Measurements from ENCODE around the gene LHX4.
A peak's percentile ranks its signal among the peaks of the same experiment; 100 is the strongest.

LHX4 gene

DNA sequence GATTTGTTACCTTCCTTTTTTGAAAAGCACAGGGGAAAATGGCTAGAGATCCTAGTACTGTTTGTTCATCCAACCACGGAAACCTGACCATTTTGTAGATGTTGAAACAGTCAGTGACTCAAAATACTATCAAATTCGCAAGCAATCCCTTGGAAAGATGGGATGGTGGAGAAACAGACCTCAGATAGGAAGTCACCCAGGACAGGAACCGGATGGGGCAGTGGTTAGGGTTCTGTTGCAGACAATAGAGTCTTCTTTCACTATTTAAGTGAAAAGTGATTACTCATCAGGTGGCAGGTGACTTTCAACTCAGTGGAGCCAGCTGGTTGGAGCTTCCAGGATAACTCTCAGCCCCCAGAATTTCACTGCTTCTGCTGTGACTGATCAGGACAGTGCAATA is 17.0 kb downstream of the LHX4 start:
- no peak for DNase-seq

DNA sequence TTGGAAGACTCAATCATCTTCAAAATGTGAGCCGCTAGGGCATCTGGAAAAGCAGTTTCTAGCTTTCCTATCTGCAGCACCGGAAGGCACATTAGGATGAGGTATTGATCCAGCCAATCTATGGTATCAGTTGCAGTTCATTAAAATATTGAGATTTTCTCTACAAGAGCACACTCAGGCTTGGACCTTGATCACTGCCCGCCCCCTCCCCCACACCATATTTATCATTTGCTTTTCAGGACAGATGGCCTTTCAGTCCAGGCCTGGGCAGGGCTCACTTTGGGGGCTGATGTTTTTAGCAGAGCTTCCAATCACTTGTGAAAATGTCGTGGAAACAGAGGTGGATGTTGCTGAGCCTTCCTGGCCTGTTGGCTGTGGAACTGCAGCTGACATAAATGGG is 17.5 kb downstream of the LHX4 start:
- no peak for DNase-seq

DNA sequence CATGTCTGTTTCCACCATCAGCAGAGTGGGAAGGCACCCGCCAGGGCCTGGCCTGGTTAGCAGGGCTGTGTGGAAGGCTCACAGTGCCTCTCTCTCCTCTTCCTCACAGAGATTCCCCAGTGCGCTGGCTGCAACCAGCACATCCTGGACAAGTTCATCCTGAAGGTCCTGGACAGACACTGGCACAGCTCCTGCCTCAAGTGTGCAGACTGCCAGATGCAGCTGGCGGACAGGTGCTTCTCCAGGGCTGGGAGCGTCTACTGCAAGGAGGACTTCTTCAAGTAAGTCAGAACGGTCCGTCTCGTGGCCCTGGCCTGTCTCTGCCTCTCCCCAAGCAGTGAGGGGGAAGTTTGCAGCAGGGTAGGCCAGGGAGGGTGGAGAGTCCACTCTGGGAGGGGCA is 18.1 kb downstream of the LHX4 start:
- no peak for DNase-seq

DNA sequence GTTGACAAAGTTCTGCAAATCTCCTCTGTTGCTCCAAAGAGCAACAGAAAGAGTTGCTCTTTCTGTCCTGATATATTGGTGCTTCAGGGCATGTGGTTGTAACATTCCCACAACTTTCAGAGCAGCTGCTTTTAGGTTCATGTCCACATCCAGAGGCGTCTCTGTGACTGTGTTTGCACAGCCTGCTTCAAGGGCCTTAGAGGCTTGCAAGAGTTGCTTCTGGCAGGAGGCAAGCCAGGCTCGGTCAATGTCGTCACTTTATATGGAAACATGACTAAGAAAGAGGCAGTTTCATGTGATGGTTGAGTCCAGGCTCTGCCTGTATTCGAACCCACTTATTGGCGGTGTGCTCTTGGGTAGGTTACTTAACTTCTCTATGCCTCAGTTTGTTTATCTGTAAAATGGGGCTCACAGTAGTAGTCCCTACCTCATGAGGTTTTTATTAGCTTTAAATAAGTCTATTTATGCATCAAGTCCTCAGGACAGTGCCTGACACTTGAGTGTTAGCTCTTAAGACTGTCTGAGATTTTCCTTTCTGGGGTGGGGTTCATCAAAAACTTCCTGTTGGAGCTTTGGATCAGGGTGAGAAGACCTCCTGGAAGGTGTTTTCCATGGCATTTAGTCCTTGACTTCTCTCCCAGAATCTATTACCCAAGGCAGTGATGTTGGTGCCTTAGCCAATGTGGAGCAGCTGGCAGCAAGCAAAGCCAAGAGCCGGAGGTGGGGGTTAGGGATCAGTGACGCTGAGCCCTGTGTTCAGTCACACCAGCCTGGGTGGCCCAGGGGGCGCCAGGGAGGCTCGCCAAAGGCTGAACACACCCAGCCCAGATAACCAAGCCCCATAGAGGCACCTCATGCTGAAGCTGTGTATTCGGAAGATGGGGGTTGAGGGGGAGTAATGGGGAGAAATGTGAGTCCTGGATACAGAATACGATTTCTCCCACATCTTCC is 18.9 kb downstream of the LHX4 start:
- DNase-seq: peak; percentile 61

DNA sequence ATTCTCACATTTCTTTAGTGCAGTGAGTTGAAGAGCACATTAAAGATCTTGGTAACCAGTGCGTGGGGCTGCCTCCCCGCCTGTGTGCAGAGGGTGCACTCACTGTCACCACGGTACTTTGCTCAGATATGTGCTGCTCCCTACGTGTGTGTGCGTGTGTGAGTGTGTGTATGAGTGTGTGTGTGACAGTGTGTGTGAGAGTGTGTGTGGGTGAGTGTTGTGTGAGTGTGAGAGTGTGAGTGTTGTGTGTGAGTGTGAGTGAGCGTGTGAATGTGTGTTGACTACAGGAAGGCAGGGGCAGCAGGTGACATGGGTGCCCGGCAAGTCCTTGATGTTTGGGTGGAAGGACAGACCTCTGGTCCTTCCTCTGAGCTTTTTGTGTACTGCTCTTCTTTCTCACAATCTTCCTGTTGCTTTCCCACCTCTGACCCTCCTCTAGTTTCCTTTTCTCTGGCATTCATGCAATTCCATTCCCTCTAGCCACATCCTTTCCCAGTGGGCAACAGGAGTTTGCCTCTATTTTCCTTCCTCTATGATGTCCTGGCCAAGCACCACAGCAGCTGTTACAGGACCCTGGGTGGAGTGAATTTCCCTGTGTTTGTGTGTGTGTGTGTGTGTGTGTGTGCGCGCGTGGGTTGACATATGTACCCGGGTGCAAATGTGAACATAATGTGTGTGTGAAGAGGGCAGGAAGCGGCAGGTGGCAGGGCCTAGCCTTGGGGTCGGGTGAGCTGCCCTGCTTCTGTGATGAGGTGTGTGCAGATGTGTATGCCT is 19.8 kb downstream of the LHX4 start:
- DNase-seq: no peak

DNA sequence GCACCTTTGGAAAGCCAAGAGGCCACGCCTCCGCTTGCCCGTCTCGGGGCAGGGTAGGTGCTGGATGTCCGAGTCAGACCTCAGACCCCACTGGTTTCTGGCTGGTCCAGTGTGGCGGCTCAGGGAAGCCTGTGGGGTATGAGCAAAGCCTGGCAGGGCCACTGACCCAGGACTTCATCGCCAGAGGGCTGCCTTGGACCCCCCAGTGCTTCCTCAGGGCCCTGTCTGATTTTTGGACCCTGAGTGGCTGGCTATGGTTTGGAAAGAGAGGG is 20.4 kb downstream of the LHX4 start:
- no peak for DNase-seq

DNA sequence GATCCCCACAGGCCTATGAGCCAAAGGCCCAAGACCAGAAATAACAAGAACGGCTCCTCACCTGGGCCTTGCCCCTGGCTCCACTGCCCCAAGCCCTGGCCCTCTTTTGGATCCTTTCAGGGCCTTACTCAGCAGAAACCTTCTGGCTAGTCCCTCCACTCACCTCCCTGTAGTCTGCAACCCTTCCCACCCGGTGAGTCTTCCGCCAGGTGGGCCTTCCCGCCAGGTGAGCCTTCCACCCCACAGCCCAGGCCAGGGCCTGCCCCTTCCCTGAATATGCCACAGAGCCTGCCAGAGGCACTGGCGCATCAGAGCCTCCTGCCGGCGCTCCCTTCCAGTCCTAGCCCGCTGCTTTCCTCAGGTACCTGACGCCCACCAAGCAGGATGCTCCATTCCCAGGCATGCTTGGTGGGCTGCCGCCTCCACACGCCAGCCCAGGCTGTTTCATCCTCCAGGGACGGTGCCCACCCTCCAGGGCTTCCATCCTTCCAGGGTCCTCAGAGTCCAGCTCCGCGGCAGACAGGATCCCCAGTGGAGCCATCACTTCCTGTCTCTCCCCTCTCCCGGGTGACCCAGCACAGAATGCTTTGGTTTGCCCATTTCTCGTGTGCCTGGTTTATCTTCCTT is 20.9 kb downstream of the LHX4 start:
- DNase-seq: no peak

DNA sequence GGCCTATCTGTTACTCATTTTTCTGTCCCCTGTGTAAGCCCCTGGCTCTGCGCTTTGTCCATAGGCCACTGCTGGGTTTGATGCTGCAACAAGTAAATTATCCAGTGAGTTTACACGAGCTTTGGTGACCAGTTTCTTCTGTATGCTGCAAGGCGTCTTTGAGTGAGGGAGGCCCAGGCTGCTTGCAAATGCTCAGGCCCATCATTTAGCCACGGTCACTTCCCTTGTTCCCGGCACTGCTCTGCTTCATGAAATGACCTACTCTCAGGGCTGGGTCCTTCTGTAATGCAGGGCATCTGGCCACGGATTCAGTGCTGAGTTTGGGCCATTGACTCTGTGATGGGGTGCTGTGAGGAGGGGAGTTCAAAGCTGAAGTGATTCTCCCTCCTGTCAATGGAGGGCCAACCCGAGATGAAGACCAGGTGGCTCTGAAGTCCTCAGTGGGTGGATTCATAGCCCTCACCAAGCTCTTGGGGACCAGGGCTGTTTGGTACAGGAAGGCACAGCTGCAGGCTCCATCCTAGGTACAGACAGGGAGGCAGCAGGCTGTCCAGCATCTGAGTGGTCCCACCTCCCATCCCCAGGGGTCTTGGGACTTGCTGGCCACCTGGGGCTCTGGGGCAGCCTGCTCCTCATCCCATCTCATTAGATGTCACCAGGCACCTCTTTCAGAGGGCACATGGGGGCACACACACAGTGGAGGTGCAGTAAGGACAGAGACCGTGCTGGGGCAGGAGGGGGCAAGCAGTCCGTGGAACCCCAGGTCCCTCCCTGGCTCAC is 21.7 kb downstream of the LHX4 start:
- no peak for DNase-seq

DNA sequence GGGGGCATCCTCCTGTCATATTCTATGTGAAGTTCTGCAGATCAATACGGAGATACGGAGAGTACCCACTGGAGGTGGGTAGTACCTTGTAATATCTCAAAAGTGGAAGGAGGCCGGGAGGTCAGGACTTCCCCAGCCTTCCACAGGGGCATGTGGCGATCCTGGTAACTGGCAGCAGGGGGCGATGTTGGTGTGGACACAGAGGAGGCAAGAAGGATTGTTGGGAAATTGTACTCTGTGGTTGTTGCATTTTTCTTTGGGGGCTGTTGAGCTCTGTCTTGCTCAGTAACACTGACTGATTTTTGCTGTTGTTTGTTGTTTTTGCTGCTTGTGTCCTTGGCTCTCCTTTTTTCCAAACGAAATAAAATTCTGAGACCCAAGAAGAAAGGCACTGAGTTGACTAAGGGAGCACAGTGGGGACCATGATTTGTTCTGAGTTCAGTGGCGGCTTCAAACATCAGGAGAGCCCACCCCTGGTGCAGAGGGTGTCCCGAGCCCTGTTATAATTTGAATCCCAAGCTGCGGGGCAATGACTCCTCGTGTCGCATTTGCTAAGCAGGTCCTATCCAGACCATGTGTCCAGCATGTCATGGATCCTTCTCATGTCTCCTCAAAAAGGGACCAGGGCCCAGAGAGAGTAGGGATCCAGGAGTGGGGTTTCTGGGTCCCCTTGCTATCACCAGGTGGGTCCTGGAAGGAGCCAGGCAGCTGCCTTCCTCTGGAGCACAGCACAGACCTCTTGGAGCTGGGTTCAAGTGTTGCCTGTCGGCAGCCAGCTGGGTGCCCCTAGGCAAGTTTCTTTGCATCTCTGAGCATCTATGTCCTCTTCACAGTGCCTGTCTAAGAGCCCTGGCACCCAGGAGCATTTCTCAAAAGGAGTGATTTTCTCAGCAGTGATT is 22.8 kb downstream of the LHX4 start:
- DNase-seq: peak; percentile 12

DNA sequence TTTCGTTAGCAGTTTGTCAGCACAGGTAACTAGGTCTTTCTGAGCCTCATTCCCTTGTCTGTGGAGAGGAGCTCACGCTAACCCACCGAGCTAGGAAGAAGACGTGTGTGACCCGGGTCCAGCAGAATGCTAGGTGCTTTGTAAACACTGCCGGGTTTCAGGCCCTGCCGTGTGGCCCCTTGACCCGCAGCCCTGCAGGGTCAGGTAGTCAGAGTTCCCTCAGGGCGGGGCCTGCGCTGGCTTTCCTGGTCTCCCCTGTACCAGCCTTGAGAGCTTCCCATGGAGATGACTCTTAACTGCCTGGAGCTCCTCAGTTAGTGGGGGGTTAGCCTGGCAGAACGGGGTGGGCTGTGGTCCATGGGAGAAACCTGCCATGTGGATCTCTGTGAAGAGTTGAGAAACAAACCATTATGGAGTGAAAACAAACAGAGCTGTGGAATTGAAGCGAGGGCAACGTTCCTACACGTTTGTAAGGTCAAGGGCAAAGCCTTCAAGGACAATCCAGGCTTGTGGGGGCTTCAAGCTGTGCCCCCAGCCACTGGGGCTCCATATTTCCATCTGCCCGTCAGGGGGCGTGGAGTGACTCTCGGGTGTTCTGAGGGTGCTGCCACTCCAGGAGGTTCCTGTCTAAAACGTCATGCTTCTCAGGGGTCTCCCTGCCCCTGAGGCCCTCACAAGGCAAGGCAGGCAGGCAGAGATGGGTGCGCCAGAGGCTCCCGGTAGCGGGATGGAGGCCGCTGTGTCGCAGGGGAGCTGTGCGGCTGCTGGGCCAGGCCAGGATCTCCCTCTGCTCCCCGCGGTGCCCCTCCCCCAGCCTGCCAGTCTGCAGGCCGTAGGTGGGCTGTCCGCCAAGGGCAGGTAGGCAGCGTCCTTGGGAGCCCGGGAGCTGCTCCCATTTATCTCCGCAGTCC is 23.8 kb downstream of the LHX4 start:
- no peak for DNase-seq

DNA sequence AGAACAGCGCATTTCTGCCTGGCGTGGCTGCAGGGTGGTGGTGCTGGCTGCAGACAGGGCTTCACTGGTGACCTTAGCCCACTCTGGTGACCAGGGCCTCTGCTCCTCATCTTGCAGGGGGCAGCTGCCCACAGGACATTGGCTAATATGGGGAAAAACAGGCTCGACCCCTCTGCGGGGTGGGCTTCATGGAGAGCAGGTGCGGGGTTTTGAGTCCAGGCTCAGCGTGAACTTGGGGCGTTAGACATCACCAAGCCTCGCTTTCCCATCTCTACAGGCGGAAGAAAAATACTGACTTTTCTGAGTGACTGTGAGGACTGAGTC is 24.4 kb downstream of the LHX4 start:
- DNase-seq: no peak

DNA sequence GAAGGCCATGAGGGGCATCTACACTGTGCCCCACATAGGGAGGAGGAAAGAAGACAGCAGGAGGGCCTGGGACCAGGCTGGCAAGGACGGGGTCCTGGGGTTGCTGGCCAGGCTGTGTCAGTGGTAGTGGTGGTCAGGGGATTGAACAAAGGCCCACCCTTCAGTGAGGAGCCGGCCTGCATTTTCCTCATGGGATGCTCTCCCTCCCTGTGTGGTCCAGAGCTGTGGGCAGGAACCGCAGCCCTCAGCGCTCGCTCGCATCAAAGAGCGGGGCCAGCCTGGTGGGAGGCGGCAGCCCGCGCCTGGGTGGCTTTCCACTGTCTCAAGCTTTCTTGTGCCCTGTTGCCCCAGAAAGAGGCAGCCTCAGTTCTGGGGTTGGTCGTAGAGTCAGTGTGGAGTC is 24.8 kb downstream of the LHX4 start:
- no peak for DNase-seq

DNA sequence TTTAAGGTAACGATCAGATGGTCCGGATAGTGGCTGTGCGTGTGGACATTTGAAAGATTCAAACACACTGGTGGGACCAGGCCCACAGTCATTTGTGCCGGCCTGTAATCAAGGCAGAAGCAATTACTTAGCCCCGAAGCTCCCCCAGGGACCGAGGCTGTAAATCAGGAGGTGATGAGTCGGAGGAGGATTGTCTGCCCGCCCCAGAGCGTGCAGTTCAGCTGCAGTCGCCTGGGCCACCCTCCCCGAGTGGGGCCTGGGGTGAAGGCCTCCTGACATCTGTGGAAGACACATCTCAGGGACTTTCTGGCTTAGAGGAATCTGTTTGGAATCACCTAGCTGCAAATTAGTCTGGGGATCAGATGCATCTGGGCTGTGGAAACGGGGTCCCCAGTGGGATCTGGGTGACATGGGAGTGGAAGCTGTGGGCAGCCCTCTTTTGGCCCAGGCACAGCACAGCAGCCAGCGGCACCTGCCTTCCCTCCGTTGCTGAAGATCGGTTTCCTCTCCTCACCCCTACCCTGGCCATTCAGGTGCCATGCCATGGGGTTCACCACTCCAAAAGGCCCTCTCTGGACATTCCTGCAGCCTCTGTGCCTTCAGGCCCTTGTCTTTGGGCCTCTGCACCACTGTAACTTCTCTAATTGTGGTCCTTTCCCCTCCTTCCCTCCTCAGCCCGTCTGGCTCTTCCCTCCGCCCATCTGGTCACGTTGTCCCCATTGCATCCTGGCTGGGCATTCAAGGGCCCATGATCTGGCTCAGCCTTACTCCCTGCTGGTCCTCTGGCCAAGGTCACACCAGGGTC is 25.7 kb downstream of the LHX4 start:
- DNase-seq: no peak

DNA sequence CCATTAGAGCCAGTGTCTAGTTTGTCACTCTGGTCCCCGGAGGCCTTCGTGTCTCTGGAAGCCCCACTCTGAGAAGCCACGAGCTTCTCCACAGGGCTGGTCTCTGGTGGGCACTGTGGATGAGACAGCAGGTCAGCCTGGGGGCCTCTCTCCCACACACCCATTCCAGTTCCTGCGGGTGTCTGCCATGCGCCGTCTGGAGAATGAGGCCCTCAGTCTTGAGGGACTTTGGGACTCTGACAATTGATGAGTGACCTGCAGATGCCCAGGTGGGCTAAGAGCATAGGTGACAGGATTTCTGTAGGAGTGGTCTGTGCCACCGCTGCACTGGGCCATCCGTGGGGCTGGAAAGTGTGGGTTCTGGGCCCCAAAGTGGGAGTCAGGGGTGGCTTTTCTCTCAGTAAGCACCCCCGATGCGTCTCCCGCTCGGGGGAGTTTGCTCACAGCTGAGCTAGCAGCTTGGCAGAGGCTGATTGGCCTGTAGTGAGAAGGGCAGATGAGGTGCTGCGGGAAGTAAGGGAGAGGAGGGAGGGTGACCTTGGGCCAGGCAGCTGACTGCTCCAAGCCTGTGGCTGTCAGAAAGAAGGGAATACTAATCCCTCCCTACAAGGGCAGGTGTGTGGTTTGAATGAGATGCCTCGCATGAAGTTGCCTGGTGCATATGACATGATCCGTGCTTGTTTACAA is 26.4 kb downstream of the LHX4 start:
- DNase-seq: no peak

DNA sequence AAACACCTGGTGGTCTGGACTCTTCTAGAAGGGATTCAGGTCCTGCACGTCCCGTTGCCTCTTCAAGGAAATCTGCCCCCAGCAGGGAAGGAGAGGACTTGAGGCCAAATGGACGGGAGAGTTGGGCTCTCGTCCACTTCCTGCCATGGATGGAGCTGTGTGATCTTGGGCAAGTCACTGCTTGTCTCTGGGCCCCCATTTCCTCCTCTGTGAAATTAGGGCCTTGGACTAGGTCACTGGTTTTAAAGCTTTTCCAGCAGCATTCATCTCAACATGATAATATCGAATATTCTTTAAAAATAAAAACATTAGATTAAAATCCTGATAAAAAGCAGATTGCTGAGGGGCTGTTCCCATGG is 26.9 kb downstream of the LHX4 start:
- DNase-seq: no peak

DNA sequence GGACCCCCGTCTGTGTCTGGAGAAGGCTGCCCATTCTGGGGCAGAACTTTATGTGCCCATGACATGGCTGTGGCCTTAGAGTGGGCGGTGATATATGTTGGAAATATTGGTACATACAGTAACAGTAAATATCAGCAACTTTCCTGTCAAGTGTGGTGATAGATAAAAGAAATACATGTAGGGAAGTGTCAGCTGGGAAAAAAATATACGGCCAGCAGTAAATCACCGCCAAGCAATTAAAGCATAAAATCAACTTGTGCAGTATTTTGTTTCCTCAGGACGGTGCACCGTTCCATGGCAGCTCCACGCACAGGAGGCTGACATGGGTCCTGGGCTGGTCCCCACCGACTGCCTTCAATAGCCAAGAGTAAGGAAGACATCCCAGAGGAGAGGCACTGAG is 27.4 kb downstream of the LHX4 start:
- DNase-seq: no peak

DNA sequence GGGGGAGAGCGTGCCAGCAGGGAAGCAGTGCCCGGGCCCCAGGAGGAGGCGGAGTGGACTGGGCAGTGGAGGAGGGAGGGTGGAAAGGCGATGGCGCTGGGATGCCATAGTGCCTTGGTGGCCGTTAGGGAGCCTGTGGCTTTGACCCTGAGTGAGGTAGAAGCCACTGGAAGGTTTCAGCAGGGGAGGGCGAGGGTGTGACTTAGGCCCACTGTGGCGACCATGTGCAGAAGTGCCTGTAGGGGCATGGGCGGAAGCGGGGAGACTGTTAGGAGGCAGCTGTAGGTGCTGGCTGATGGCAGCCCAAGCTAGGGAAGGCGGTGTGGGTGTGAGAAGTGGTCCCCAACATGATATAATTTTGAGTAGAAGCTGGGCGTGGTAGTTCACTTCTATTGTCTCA is 28.2 kb downstream of the LHX4 start:
- no peak for DNase-seq

DNA sequence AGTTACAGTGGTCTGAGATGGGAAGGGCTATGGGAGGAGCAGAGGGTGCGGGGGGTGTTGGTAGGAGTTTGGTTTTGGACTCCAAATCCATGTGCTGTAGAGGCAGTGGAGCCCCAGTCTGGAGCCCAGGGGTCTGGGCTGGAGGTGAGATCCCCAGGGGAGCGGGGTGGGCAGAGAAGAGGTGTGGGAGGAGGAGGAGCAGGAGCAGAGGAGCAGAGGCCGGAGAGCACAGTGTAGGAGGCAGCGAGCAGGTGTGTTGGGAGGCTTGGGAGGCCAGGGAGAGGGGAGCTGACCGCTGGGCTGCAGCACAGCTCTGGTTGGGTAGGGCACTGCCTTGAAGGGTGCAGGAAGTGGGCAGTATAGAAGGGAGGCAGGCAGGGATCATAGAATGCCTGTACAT is 28.9 kb downstream of the LHX4 start:
- no peak for DNase-seq

DNA sequence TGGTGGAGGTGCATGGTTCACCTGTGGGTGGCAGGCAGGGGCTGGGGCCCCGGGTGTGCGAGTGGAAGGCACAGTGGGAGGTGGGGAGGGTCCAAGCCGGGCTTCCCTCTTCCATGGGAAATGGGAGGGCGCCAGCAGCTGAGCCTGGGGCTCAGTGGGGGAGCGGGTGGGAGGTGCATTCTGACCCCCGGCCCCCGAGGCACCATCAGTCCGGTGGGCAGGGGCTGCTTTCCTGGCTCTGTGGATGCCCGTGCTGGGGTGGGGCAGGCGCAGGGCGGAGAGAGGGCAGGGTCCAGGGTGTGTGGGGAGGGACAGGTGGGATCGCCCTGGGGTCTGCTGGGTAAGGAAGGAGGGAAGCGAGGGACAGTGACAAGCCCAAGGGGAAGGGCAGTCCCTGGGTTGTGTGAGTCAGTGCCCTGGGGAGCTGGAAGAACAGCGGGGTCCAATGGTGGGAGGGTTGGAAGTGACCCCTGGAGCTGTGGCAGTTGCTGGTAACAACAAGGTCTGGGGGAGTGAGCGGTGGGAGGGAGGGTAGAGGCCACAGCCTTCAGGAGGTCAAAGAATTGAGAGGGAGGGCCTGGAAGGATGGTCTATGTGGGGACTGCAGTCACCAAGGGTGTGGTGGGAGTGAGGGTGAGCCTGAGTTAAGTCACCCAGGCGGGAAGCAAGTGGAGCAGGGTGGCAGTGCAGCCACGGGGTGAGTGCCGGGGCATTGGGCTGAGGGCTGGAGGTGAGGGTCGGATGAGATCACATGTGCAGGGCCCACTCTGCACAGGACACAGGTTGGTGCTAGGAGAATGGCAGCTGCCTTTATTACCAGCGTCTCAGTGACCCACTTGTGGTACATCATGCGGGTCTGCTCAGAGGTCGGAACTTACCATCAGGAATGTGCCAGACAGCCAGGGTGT is 29.6 kb downstream of the LHX4 start:
- no peak for DNase-seq

Measured in NCI-H446 treated with DMSO at 0.1 percent for 48 hours (cell line).